Activated T-helper 2 cell treated with anti-CD3 and anti-CD28 coated beads, Interferon-gamma antibody, Interleukin-2, Interleukin-4, amounts not matched to agents 10 μg/mL and 5 μg/mL and 100 μg/mL, durations not matched to agents 14 hours and 24 hours and 36 hours (primary cell): ENCODE measurements around the gene OR5J2. TPM values are rescaled to one million over a fixed set of nuclear protein-coding genes. Genes with fewer than 3 reads are reported as not detected.
"Not testable (repeated sequence)": the region's sequence is repeated elsewhere in the genome, so short reads cannot be mapped to it uniquely, and the experiment has no call there.

ENCODE experiments used
- DNase-seq: peaks from one replicate; pipeline ENCODE4 v3.0.0; 2021; ENCODE audit warnings: low spot score
- H3K27ac Mint-ChIP-seq: one replicate; pipeline ENCODE4 v1.8.0; 2021; ENCODE audit warnings: mixed read lengths
- H3K27me3 Mint-ChIP-seq: one replicate; pipeline ENCODE4 v1.8.0; 2021; ENCODE audit warnings: low read depth, mixed read lengths
- H3K36me3 Mint-ChIP-seq: one replicate; pipeline ENCODE4 v1.8.0; 2021; ENCODE audit warnings: low read depth, mixed read lengths
- H3K4me1 Mint-ChIP-seq: one replicate; pipeline ENCODE4 v1.8.0; 2021; ENCODE audit warnings: low read depth, mixed read lengths
- H3K4me3 Mint-ChIP-seq: one replicate; pipeline ENCODE4 v1.8.0; 2021; ENCODE audit warnings: low read depth, mild to moderate bottlenecking, moderate library complexity, mixed read lengths
- H3K9me3 Mint-ChIP-seq: one replicate; pipeline ENCODE4 v1.8.0; 2021; ENCODE audit warnings: mixed read lengths
- intact Hi-C: fragments of 100-400 bp; cut with micrococcal nuclease; formaldehyde crosslinking; loops from one replicate; pipeline ENCODE4 v1.15.1; 2023
- total RNA-seq: library from RNA; stranded (reverse); gene quantifications from 2 replicates; pipeline ENCODE4 v1.2.3, GENCODE V29; 2022

OR5J2 gene
- total RNA-seq, 1 donor from 2014 or later: not detected

- Mint-ChIP-seq H3K36me3 (no peaks in the 10 kb centered on the region), H3K4me1 (no peaks in the 10 kb centered on the region), H3K4me3 (no peak overlapping the region), H3K9me3 (peaks cover 51% of the 10 kb centered on the region), H3K27me3 (no peaks in the 10 kb centered on the region), H3K27ac (no peak overlapping the region)
- DNase-seq: no peak
- intact Hi-C loops: no loop called here
Measured at GRCh38 chr11:56214537-56214936, 38.1 kb downstream of the OR5J2 start.

DNA sequence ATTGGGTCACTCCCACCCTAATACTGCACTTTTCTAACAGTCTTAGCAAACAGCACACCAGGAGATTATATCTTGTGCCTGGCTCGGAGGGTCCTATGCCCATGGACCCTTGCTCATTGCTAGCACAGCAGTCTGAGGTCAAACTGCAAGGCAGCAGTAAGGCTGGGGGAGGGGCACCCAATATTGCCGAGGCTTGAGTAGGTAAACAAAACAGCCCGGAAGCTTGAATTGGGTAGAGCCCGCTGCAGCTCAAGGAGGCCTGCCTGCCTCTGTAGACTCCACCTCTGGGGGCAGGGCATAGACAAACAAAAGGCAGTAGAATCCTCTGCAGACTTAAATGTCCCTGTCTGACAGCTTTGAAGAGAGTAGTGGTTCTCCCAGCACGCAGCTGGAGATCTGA, 43.3 kb downstream of the OR5J2 start:
- H3K27me3 Mint-ChIP-seq, H3K27ac Mint-ChIP-seq, DNase-seq, H3K36me3 Mint-ChIP-seq, intact Hi-C loops, H3K4me1 Mint-ChIP-seq, H3K4me3 Mint-ChIP-seq: not testable (repeated sequence)
- H3K9me3 Mint-ChIP-seq: peaks cover 48% of the 10 kb centered on the region

Other genes starting within 250 kb of the OR5J2 start
- gene OR5I1, start 240.2 kb upstream of the OR5J2 start, total RNA-seq: not detected in 2 replicates
- not detected in 2 replicates for gene OR10AG1, start 206.7 kb upstream of the OR5J2 start, total RNA-seq
- gene OR5F1, start 182.0 kb upstream of the OR5J2 start, total RNA-seq: not detected in 2 replicates
- not detected in 2 replicates for gene OR5AS1, start 149.0 kb upstream of the OR5J2 start, total RNA-seq
- not detected in 2 replicates for gene OR8I2, start 83.3 kb upstream of the OR5J2 start, total RNA-seq
- not detected in 2 replicates for gene OR8H2, start 72.9 kb upstream of the OR5J2 start, total RNA-seq
- gene OR8H3, start 54.2 kb upstream of the OR5J2 start, total RNA-seq: not detected in 2 replicates
- gene OR8J3, start 36.4 kb upstream of the OR5J2 start, total RNA-seq: not detected in 2 replicates
- gene OR8K5, start 16.3 kb upstream of the OR5J2 start, total RNA-seq: not detected in 2 replicates
- gene OR5T2, start 57.6 kb downstream of the OR5J2 start, total RNA-seq: not detected in 2 replicates
- gene OR5T3, start 75.6 kb downstream of the OR5J2 start, total RNA-seq: not detected in 2 replicates
- not detected in 2 replicates for gene OR5T1, start 97.5 kb downstream of the OR5J2 start, total RNA-seq
- gene OR8H1, start 115.6 kb downstream of the OR5J2 start, total RNA-seq: not detected in 2 replicates
- gene OR8K3, start 138.5 kb downstream of the OR5J2 start, total RNA-seq: not detected in 2 replicates
- gene OR8K1, start 169.4 kb downstream of the OR5J2 start, total RNA-seq: not detected in 2 replicates
- not detected in 2 replicates for gene OR8J1, start 177.7 kb downstream of the OR5J2 start, total RNA-seq
- gene OR8U1, start 199.0 kb downstream of the OR5J2 start, total RNA-seq: not detected in 2 replicates
- not detected in 2 replicates for gene OR5AL1, start 236.1 kb downstream of the OR5J2 start, total RNA-seq